Hepatocyte (in vitro differentiated cells): ENCODE measurements around the gene CIDEA.
"Not testable (repeated sequence)": the region's sequence is repeated elsewhere in the genome, so short reads cannot be mapped to it uniquely, and the experiment has no call there.

Source experiments
- CTCF ChIP-seq: fragments of 200-600 bp; sonication (generic); IDR thresholded peaks from 2 replicates; pipeline ENCODE4 v1.5.1; 2016; ENCODE audit warnings: antibody characterized with exemption, mild to moderate bottlenecking; ENCODE audit not compliant: poor library complexity
- EZH2 ChIP-seq: fragments of 200-600 bp; sonication (generic); IDR thresholded peaks from 2 replicates; pipeline ENCODE4 v1.6.1; 2016; ENCODE audit warnings: antibody characterized with exemption, mild to moderate bottlenecking, borderline replicate concordance

- TF ChIP-seq CTCF, EZH2: not testable (repeated sequence)
Measured at GRCh38 chr18:12208296-12209153, 45.6 kb upstream of the CIDEA start.
